Gastrocnemius medialis (tissue), 4 donors: Measurements from ENCODE around the gene C6orf163.

ENCODE experiments used
- POLR2A ChIP-seq, 2 donors: fragments of 450-650 bp; IDR thresholded peaks; one replicate each; pipeline ENCODE4 v1.6.1; 2017; ENCODE audit warnings: antibody characterized with exemption in 2 of 2, mild to moderate bottlenecking in 2 of 2, moderate library complexity in 2 of 2
- TF ChIP-seq, protein P1 (sequence below), 5 experiments: fragments of 450-650 bp in 3 of 5; fragments of 200-600 bp in 2 of 5; sonication (generic) in 2 of 5; IDR thresholded peaks in 4 of 5; conservative IDR thresholded peaks in 1 of 5; 1 replicate in 4 of 5; 2 replicates in 1 of 5; pipeline ENCODE4 v1.5.1; 2016 to 2019; ENCODE audit warnings: antibody characterized with exemption in 5 of 5, mild to moderate bottlenecking in 3 of 5, moderate library complexity in 3 of 5

DNA sequence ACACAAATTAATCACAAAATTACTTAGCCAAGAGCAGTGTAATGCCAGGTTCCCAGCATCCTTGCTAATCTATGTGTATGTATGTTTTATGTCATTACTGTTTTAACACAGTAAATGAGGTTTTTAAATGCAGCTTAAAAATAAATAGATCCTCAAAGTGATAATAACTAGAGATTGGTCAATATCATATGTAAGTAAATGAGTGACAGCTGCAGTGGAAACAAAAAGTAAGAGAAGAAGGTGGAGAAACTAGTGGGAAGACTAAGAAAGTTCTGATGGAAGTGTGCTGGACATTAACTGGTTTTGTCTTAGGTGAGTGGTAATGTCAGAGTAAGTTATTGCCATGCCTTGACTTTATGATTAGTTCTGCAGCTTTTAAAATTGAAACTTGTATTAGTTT, 13.7 kb upstream of the C6orf163 start:
- TF ChIP-seq, protein P1, sequence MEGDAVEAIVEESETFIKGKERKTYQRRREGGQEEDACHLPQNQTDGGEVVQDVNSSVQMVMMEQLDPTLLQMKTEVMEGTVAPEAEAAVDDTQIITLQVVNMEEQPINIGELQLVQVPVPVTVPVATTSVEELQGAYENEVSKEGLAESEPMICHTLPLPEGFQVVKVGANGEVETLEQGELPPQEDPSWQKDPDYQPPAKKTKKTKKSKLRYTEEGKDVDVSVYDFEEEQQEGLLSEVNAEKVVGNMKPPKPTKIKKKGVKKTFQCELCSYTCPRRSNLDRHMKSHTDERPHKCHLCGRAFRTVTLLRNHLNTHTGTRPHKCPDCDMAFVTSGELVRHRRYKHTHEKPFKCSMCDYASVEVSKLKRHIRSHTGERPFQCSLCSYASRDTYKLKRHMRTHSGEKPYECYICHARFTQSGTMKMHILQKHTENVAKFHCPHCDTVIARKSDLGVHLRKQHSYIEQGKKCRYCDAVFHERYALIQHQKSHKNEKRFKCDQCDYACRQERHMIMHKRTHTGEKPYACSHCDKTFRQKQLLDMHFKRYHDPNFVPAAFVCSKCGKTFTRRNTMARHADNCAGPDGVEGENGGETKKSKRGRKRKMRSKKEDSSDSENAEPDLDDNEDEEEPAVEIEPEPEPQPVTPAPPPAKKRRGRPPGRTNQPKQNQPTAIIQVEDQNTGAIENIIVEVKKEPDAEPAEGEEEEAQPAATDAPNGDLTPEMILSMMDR (IDR thresholded peaks at IDR 0.05 in 4 of 5, conservative IDR thresholded peaks at IDR 0.05 in 1 of 5), result no peak
- TF ChIP-seq POLR2A (IDR thresholded peaks at IDR 0.05), result no peak
